Cardiac fibroblast (primary cell): ENCODE data around the gene ONECUT3.
A peak's percentile ranks its signal among the peaks of the same experiment; 100 is the strongest.

ENCODE experiments used
- DNase-seq, 2 donors: peaks; one replicate each; pipeline versions ENCODE4 v3.0.0 to v3.0.0-alpha.2; 2010; ENCODE audit warnings: low read depth in 2 of 2
- H3K4me3 ChIP-seq, 2 donors: replicated peaks in 1 of 2; 1 replicate in 1 of 2; 2 replicates in 1 of 2; pipeline ENCODE4 v1.5.1; 2011; ENCODE audit warnings: low read depth in 2 of 2, low read length in 2 of 2, mild to moderate bottlenecking in 2 of 2, moderate library complexity in 1 of 2
- TF ChIP-seq, protein P1 (sequence below): IDR thresholded peaks from one replicate; pipeline ENCODE4 v1.5.1; 2011; ENCODE audit warnings: low read depth, mild to moderate bottlenecking, low read length, inconsistent platforms

ONECUT3 gene

DNA sequence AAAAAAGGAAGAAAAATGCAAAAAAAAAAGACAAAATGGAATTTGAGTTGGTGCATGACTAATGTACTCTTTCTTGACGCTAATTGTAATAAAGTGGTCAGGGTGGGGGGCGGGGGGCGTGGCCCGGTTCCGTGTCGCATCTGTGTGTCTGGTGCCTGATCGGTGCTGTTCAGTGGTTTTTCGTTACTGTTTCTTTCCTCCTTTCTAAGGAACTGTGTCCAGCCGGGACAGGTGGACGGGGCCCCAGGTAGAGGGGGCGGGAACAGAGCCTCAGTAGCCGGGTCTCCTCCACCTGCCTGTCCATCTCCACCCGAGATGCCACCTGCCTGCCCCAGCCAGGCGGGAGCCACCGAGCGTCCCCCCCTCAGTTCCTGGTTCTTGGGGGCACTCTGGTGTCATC is 26.3 kb downstream of the ONECUT3 start:
- TF ChIP-seq, protein P1, sequence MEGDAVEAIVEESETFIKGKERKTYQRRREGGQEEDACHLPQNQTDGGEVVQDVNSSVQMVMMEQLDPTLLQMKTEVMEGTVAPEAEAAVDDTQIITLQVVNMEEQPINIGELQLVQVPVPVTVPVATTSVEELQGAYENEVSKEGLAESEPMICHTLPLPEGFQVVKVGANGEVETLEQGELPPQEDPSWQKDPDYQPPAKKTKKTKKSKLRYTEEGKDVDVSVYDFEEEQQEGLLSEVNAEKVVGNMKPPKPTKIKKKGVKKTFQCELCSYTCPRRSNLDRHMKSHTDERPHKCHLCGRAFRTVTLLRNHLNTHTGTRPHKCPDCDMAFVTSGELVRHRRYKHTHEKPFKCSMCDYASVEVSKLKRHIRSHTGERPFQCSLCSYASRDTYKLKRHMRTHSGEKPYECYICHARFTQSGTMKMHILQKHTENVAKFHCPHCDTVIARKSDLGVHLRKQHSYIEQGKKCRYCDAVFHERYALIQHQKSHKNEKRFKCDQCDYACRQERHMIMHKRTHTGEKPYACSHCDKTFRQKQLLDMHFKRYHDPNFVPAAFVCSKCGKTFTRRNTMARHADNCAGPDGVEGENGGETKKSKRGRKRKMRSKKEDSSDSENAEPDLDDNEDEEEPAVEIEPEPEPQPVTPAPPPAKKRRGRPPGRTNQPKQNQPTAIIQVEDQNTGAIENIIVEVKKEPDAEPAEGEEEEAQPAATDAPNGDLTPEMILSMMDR = no peak
- no peak for DNase-seq
- no peak overlapping the region for H3K4me3 ChIP-seq

DNA sequence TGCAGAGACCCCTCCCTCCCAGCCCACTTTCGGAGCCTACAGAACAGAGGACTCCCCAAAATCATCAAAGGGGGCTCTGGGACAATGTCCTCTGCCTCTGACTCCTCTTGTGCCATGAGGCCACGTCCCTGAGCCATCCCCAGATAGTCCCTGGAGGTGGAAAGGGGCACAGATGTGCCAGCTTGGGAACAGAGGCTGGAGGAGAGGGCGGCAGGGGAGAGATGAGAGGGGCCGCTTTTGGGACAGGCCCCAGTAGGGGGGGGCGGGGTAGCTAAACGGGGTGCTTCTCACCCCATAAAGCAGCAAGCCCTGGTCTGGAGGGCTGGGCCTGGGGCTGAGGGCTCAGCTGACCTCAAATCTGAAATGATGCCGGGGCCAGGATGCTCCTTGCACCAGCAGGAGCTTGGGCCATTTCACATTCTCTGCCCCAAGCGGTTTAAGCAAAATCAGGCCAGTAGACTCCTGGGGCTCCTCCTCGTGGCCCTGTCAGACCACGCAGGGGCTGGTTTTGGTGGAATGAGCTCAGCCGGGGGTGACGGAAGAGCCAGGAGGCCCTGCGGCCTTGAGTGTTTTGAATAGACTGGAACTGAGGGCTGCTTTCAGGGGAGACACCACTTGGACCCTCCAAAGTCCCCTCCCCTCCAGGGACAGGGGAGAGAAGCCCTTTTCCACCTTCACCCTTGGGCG is 27.1 kb downstream of the ONECUT3 start:
- TF ChIP-seq, protein P1 = no peak
- peak; percentile 30 to 43 for DNase-seq
- H3K4me3 ChIP-seq = no peak overlapping the region

DNA sequence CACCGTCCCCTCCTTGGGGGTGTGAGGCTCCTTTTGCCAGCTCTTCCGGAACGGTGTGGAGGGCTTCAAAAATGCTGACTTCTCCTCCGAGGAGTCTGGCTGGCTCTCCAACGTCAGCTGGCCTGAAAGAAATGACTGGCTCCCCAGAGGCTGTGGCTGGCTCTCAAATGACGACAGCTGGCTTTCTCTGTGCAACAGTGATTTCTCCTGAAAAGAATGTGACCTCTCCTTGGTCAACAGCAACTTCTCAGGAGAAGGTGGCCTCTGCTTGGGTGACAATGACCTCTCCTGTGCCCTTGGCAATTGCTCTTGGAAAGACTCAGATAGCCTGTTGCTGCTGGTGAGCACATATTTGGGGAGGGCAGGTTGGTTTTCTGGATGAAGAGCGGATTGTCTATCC is 29.2 kb downstream of the ONECUT3 start:
- H3K4me3 ChIP-seq = no peak overlapping the region
- no peak for DNase-seq
- TF ChIP-seq, protein P1 = no peak

DNA sequence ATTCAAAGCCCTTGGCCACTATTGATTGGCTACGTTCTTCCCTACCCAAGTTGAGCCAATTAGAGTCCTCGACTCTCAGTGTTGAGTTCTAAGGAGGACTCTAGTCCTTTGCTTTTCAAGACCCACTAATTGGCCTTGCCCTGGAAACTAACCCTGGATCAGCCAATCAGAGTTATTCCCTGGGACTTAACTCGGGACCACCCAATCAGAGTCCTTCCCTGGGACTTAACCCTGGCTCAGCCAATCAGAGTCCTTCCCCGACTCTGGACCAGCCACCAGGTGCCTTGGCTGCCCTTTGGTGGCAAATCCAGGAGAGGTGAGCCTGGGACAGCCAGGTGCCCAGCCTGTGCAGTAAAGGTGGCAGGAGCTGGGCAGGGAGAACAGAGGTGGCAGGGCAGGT is 30.0 kb downstream of the ONECUT3 start:
- TF ChIP-seq, protein P1 = no peak
- DNase-seq = no peak
- H3K4me3 ChIP-seq = no peak overlapping the region

DNA sequence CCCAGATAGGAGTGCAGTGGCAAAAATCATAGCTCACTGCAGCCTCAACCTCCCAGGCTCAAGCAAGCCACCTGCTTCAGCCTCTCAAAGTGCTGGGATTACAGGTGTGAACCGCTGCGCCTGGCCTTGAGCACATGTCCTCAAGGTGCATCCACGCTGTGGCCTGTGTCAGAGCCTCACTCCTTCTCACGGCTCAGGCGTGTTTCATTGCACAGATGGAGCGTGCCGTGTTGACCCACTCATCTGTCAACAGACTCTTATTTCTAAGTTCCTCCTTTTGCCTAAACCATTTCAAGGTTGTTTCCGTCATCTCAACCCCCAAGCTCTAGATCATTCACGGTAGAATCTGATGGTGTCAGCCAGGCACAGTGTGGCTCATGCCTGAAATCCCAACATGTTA is 30.6 kb downstream of the ONECUT3 start:
- TF ChIP-seq, protein P1 = no peak
- no peak for DNase-seq
- no peak overlapping the region for H3K4me3 ChIP-seq

DNA sequence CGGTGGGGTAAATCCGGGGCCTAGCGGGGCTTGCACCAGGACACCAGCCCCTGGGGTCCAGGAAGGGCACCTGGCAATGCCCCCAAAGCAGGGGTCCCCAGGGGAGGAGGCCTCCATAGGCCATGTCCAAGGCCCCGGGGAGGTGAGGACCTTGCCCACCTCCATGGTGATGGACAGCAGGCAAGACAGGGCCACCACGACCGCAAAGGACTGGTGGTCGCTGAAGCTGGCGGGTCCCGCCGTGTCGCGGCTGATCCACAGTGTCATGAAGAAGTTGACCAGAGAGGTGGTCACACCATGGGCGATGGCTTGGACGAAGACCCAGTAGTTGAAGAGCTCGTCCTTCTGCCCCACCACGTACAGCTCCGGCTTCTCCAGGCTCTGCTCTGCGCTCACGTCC is 32.0 kb downstream of the ONECUT3 start:
- H3K4me3 ChIP-seq = no peak overlapping the region
- TF ChIP-seq, protein P1 = no peak
- DNase-seq = no peak

DNA sequence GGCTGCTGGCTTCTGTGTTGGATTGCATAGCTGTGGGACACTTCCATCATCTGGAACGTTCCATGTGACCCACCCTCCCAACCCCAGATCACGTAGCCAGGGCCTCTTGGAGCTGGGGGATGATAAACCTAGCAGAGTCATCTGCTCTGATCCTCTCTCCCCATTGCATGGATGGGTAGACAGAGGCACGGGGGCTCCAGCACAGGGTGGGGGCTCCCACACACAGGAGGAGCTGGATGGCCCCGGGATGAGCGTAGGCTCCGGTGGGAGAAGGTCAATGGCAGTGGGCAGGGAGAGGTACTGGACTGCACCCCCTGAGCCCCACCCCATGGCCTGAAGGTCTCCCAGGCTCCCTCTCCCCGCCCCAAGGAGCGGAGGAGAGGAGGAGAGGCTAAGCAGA is 33.4 kb downstream of the ONECUT3 start:
- DNase-seq = no peak
- TF ChIP-seq, protein P1 = no peak
- H3K4me3 ChIP-seq = no peak overlapping the region
